Astrocyte (in vitro differentiated cells and primary cell): ENCODE data around the gene PKNOX2. TPM values are rescaled to one million over a fixed set of nuclear protein-coding genes. Genes with fewer than 3 reads are reported as not detected.
A peak's percentile ranks its signal among the peaks of the same experiment; 100 is the strongest.

ENCODE experiments used
- DNase-seq: peaks from one replicate; pipeline ENCODE4 v3.0.0-alpha.2; 2010; ENCODE audit warnings: low read depth
- FAIRE-seq: peaks from 2 replicates; lab custom pipeline; 2011; peaks lifted over from hg19 to GRCh38; lab: Jason Lieb, UNC
- H2AFZ ChIP-seq: 2 replicates; pipeline ENCODE4 v1.6.0; 2012; ENCODE audit warnings: low read depth, low read length, inconsistent platforms
- H3K27ac ChIP-seq: 2 replicates; pipeline ENCODE4 v1.5.1; 2011; ENCODE audit warnings: low read depth, low read length, inconsistent platforms
- H3K27me3 ChIP-seq: 2 replicates; pipeline ENCODE4 v1.6.0; 2011; ENCODE audit warnings: low read length, inconsistent platforms; ENCODE audit not compliant: insufficient read depth
- H3K36me3 ChIP-seq: 2 replicates; pipeline ENCODE4 v1.5.1; 2011; ENCODE audit warnings: low read length, inconsistent platforms; ENCODE audit not compliant: insufficient read depth
- H3K4me1 ChIP-seq: 2 replicates; pipeline ENCODE4 v1.5.1; 2011; ENCODE audit warnings: low read length, inconsistent platforms; ENCODE audit not compliant: insufficient read depth
- H3K4me2 ChIP-seq: 2 replicates; pipeline ENCODE4 v1.6.0; 2012; ENCODE audit warnings: low read length, inconsistent platforms
- H3K4me3 ChIP-seq: 2 replicates; pipeline ENCODE4 v1.5.1; 2011; ENCODE audit warnings: low read depth, mild to moderate bottlenecking, low read length, inconsistent platforms; ENCODE audit not compliant: insufficient read depth
- H3K79me2 ChIP-seq: 2 replicates; pipeline ENCODE4 v1.6.0; 2012; ENCODE audit warnings: mild to moderate bottlenecking, low read length, inconsistent platforms; ENCODE audit not compliant: insufficient read depth
- H3K9ac ChIP-seq: 2 replicates; pipeline ENCODE4 v1.6.0; 2012; ENCODE audit warnings: mild to moderate bottlenecking, low read length, inconsistent platforms
- H3K9me3 ChIP-seq: 2 replicates; pipeline ENCODE4 v1.5.1; 2012; ENCODE audit warnings: low read depth, mild to moderate bottlenecking, low read length, inconsistent platforms; ENCODE audit not compliant: insufficient read depth
- H4K20me1 ChIP-seq: 2 replicates; pipeline ENCODE4 v1.6.0; 2012; ENCODE audit warnings: low read length, inconsistent platforms; ENCODE audit not compliant: insufficient read depth
- H3K27ac Mint-ChIP-seq: one replicate; pipeline ENCODE4 v1.8.0; 2021; ENCODE audit warnings: mild to moderate bottlenecking, mixed read lengths; ENCODE audit not compliant: unreplicated experiment
- H3K27me3 Mint-ChIP-seq: one replicate; pipeline ENCODE4 v1.8.0; 2021; ENCODE audit warnings: low read depth, mixed read lengths; ENCODE audit not compliant: unreplicated experiment
- H3K36me3 Mint-ChIP-seq: one replicate; pipeline ENCODE4 v1.8.0; 2021; ENCODE audit warnings: low read depth, mixed read lengths; ENCODE audit not compliant: unreplicated experiment
- H3K4me1 Mint-ChIP-seq: one replicate; pipeline ENCODE4 v1.8.0; 2021; ENCODE audit warnings: low read depth, mixed read lengths; ENCODE audit not compliant: unreplicated experiment
- H3K4me3 Mint-ChIP-seq: one replicate; pipeline ENCODE4 v1.8.0; 2021; ENCODE audit warnings: mild to moderate bottlenecking, moderate library complexity, mixed read lengths; ENCODE audit not compliant: unreplicated experiment
- H3K9me3 Mint-ChIP-seq: one replicate; pipeline ENCODE4 v1.8.0; 2021; ENCODE audit warnings: mild to moderate bottlenecking, mixed read lengths; ENCODE audit not compliant: unreplicated experiment
- EZH2 ChIP-seq: IDR thresholded peaks from 2 replicates; pipeline ENCODE4 v1.6.1; 2012; ENCODE audit warnings: mild to moderate bottlenecking, low read length, inconsistent platforms; ENCODE audit not compliant: insufficient read depth
- total RNA-seq: library from RNA; stranded (reverse); gene quantifications from 2 replicates; pipeline ENCODE4 v1.2.1, GENCODE V29; 2021
- TF ChIP-seq, protein P1 (sequence below): IDR thresholded peaks from 2 replicates; pipeline ENCODE4 v1.5.1; 2011; ENCODE audit warnings: low read depth, mild to moderate bottlenecking, inconsistent platforms, low read length, moderate library complexity; ENCODE audit not compliant: insufficient read depth

PKNOX2 gene
- total RNA-seq, 1 donor from 2014 or later: 53.4 TPM

DNA sequence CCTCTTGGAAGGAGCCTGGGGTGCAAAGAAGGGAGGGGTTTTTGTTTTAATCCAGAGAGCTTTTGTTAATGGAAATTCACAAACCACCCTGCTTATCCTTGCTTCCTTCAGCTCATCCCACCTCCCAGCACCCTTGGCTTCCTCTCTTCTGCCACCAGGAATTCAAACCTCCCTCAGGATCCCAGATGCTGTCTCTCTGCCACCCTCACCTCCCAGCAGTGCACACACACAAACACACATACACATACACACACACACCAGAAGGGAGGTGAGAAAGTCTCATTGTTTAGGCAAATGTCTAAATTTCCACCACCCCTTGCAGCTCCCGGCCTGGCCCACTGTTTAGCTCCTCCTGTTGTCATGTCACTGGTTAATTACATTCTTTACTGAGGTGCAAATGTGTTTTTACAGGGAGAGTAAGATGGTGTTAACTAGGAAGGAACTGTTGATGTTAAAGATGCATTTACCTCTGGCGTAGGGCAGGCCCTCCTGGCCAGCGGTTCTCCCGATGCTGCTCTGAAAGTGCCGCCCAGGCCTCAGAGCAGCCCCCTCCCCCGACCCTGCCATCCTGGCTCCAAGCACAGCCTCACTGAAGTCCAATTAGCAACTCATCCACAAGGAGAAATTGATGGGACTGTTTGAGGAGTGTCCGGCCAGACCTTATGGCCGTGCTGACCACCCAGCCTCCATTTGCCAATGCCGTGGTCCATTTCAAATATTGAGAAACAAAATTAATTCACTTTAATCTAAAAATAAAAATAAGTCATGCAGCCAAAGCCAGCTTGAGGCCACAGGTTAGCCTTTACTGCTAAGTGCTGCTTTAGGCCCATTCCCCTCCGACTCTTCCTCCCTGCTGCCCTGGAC lies 166.1 kb downstream of the PKNOX2 start:
- Mint-ChIP-seq H3K9me3 (no peaks in the 10 kb centered on the region), H3K36me3 (peaks cover 38% of the 10 kb centered on the region), H3K27ac (peak overlapping the region; percentile 6), H3K4me3 (no peak overlapping the region), H3K4me1 (peaks cover 21% of the 10 kb centered on the region), H3K27me3 (no peaks in the 10 kb centered on the region)
- Histone ChIP-seq H3K9ac (no peak overlapping the region), H3K36me3 (no peaks in the 10 kb centered on the region), H3K4me1 (no peaks in the 10 kb centered on the region), H3K79me2 (no peaks in the 10 kb centered on the region), H3K9me3 (no peaks in the 10 kb centered on the region), H3K4me2 (no peak overlapping the region), H3K27ac (no peak overlapping the region), H3K27me3 (no peaks in the 10 kb centered on the region), H4K20me1 (peaks cover 3% of the 10 kb centered on the region), H3K4me3 (no peak overlapping the region), H2AFZ (no peak overlapping the region)
- FAIRE-seq (no peak), DNase-seq (no peak)
- no peak for TF ChIP-seq EZH2
- TF ChIP-seq, protein P1, sequence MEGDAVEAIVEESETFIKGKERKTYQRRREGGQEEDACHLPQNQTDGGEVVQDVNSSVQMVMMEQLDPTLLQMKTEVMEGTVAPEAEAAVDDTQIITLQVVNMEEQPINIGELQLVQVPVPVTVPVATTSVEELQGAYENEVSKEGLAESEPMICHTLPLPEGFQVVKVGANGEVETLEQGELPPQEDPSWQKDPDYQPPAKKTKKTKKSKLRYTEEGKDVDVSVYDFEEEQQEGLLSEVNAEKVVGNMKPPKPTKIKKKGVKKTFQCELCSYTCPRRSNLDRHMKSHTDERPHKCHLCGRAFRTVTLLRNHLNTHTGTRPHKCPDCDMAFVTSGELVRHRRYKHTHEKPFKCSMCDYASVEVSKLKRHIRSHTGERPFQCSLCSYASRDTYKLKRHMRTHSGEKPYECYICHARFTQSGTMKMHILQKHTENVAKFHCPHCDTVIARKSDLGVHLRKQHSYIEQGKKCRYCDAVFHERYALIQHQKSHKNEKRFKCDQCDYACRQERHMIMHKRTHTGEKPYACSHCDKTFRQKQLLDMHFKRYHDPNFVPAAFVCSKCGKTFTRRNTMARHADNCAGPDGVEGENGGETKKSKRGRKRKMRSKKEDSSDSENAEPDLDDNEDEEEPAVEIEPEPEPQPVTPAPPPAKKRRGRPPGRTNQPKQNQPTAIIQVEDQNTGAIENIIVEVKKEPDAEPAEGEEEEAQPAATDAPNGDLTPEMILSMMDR: no peak

DNA sequence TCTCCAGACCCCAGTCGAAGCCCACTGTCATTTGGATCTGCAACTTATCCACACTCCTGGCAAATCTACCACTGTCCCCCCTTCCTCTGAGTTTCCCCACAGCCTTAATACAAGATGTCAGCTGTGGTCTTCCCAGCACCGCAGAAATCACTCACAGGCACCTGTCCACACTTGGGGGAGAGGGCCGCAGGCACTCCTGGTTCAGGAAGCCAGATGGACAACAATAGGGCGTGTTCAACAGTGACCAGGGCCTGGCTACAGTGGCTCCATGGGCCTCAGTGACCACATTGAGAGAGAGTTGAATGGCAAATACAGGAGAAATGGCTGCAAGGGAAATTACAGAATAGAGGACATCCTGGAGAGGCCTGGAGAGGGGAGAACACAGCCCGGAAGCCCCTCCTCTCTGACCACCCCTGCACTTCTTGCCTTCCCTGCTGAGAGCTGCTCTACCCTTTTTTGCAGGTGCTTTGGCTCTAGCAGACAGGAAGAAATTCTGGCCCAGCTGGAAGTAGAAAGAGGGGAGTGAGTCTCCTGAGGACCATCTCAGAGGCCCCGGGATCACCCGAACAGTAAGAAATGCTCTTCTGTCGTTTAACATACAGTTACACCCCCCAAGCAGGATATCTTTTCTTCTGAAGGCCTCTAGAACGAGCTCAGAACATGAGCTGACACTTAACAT lies 166.9 kb downstream of the PKNOX2 start:
- FAIRE-seq: no peak
- no peak overlapping the region for H3K4me2 ChIP-seq
- H4K20me1 ChIP-seq: peaks cover 3% of the 10 kb centered on the region
- no peak overlapping the region for H3K4me3 Mint-ChIP-seq
- H3K27me3 Mint-ChIP-seq: no peaks in the 10 kb centered on the region
- TF ChIP-seq, protein P1: no peak
- TF ChIP-seq EZH2: no peak
- no peak overlapping the region for H3K9ac ChIP-seq
- H3K36me3 ChIP-seq: no peaks in the 10 kb centered on the region
- H3K4me1 Mint-ChIP-seq: peaks cover 21% of the 10 kb centered on the region
- H3K27me3 ChIP-seq: no peaks in the 10 kb centered on the region
- no peaks in the 10 kb centered on the region for H3K4me1 ChIP-seq
- peaks cover 31% of the 10 kb centered on the region for H3K36me3 Mint-ChIP-seq
- H3K79me2 ChIP-seq: no peaks in the 10 kb centered on the region
- no peaks in the 10 kb centered on the region for H3K9me3 ChIP-seq
- no peak overlapping the region for H3K27ac ChIP-seq
- no peaks in the 10 kb centered on the region for H3K9me3 Mint-ChIP-seq
- DNase-seq: no peak
- peak overlapping the region; percentile 23 for H3K27ac Mint-ChIP-seq
- no peak overlapping the region for H3K4me3 ChIP-seq
- no peak overlapping the region for H2AFZ ChIP-seq
